Neural cell (in vitro differentiated cells): ENCODE data around the gene ADAMTS19. TPM values are rescaled to one million over a fixed set of nuclear protein-coding genes. Genes with fewer than 3 reads are reported as not detected.

Source experiments
- H2AFZ ChIP-seq: fragments of 200-600, 300-800 bp; sonication (generic), shearing (Covaris generic); 2 replicates; pipeline ENCODE4 v1.6.0; 2014; ENCODE audit warnings: low read depth, mild to moderate bottlenecking, antibody characterized with exemption, low read length, moderate library complexity
- H3F3A ChIP-seq: fragments of 200-600 bp; shearing (Covaris generic); 2 replicates; pipeline ENCODE4 v1.6.1; 2016; ENCODE audit warnings: mild to moderate bottlenecking, moderate library complexity, mixed read lengths, antibody characterized with exemption, low read length; ENCODE audit not compliant: insufficient read depth, poor library complexity, severe bottlenecking
- H3K27ac ChIP-seq: fragments of 200-600, 300-800 bp; sonication (generic), shearing (Covaris generic); 2 replicates; pipeline ENCODE4 v1.5.1; 2014; ENCODE audit warnings: mild to moderate bottlenecking, low read length, moderate library complexity
- H3K27me3 ChIP-seq: fragments of 300-800, 200-600 bp; sonication (generic), shearing (Covaris generic); 2 replicates; pipeline ENCODE4 v1.6.0; 2014; ENCODE audit warnings: mild to moderate bottlenecking, low read depth, low read length, moderate library complexity; ENCODE audit not compliant: insufficient read depth
- H3K36me3 ChIP-seq: fragments of 300-800, 200-600 bp; sonication (generic), shearing (Covaris generic); 2 replicates; pipeline ENCODE4 v1.5.1; 2014; ENCODE audit warnings: mild to moderate bottlenecking, antibody characterized with exemption, low read length, moderate library complexity; ENCODE audit not compliant: insufficient read depth
- H3K4me2 ChIP-seq: fragments of 300-800, 200-600 bp; sonication (generic), shearing (Covaris generic); 2 replicates; pipeline ENCODE4 v1.6.0; 2014; ENCODE audit warnings: mild to moderate bottlenecking, low read length
- H3K4me3 ChIP-seq: fragments of 300-800, 200-600 bp; sonication (generic), shearing (Covaris generic); 2 replicates; pipeline ENCODE4 v1.5.1; 2014; ENCODE audit warnings: mild to moderate bottlenecking, low read length, moderate library complexity
- H3K79me2 ChIP-seq: fragments of 200-600 bp; shearing (Covaris generic); replicated peaks from 2 replicates; pipeline ENCODE4 v1.6.0; 2014; ENCODE audit warnings: mild to moderate bottlenecking, low read length, moderate library complexity; ENCODE audit not compliant: insufficient read depth
- H3K9ac ChIP-seq: fragments of 300-800, 200-600 bp; sonication (generic), shearing (Covaris generic); 2 replicates; pipeline ENCODE4 v1.6.1; 2016; ENCODE audit warnings: mild to moderate bottlenecking, low read length, mixed read lengths
- H3K9me2 ChIP-seq: fragments of 200-600 bp; shearing (Covaris generic); 2 replicates; pipeline ENCODE4 v1.6.1; 2016; ENCODE audit warnings: mild to moderate bottlenecking, low read length, mixed read lengths; ENCODE audit not compliant: insufficient read depth
- H3K9me3 ChIP-seq: fragments of 200-600, 300-800 bp; sonication (generic), shearing (Covaris generic); 2 replicates; pipeline ENCODE4 v1.6.1; 2016; ENCODE audit warnings: mild to moderate bottlenecking, mixed run types, low read length, moderate library complexity, mixed read lengths
- H4K20me1 ChIP-seq: fragments of 200-600 bp; shearing (Covaris generic); 2 replicates; pipeline ENCODE4 v1.6.1; 2016; ENCODE audit warnings: mild to moderate bottlenecking, mixed run types; ENCODE audit not compliant: insufficient read depth
- EP300 ChIP-seq: fragments of 450-650 bp; conservative IDR thresholded peaks from 2 replicates; pipeline ENCODE4 v1.6.1; 2014; ENCODE audit warnings: antibody characterized with exemption, mild to moderate bottlenecking, moderate library complexity; ENCODE audit not compliant: poor library complexity, severe bottlenecking
- EZH2 ChIP-seq: fragments of 200-600, 300-800 bp; shearing (Covaris generic), sonication (generic); IDR thresholded peaks from 2 replicates; pipeline ENCODE4 v1.6.1; 2014; ENCODE audit warnings: antibody characterized with exemption, low read length, borderline replicate concordance, mild to moderate bottlenecking; ENCODE audit not compliant: insufficient read depth, poor library complexity, severe bottlenecking
- MXI1 ChIP-seq: fragments of 450-650 bp; conservative IDR thresholded peaks from 2 replicates; pipeline ENCODE4 v1.6.1; 2014; ENCODE audit warnings: antibody characterized with exemption, mild to moderate bottlenecking; ENCODE audit not compliant: poor library complexity, severe bottlenecking
- POLR2AphosphoS5 ChIP-seq: IDR thresholded peaks from 2 replicates; pipeline ENCODE4 v1.6.1; 2012
- RAD21 ChIP-seq: fragments of 450-650 bp; conservative IDR thresholded peaks from 2 replicates; pipeline ENCODE4 v1.6.1; 2014; ENCODE audit warnings: antibody characterized with exemption, mild to moderate bottlenecking, moderate library complexity
- SMC3 ChIP-seq: fragments of 450-650 bp; conservative IDR thresholded peaks from 2 replicates; pipeline ENCODE4 v1.6.1; 2014; ENCODE audit warnings: antibody characterized with exemption, mild to moderate bottlenecking, moderate library complexity; ENCODE audit not compliant: poor library complexity
- TAF1 ChIP-seq: IDR thresholded peaks from 2 replicates; pipeline ENCODE4 v1.6.1; 2012; ENCODE audit warnings: low read depth
- polyA minus RNA-seq: library from RNA; depleted of rRNA, polyadenylated mRNA; stranded (reverse); fragments of >200 nt; gene quantifications from 2 replicates; pipeline ENCODE4 v1.2.3, GENCODE V29; 2014
- polyA plus RNA-seq: library from polyadenylated mRNA; depleted of rRNA; stranded (reverse); fragments of >200 nt; gene quantifications from 2 replicates; pipeline ENCODE4 v1.2.3, GENCODE V29; 2014
- TF ChIP-seq, protein P1 (sequence below): IDR thresholded peaks from 2 replicates; pipeline ENCODE4 v1.6.1; 2012; ENCODE audit warnings: borderline replicate concordance

Gene ADAMTS19, protein sequence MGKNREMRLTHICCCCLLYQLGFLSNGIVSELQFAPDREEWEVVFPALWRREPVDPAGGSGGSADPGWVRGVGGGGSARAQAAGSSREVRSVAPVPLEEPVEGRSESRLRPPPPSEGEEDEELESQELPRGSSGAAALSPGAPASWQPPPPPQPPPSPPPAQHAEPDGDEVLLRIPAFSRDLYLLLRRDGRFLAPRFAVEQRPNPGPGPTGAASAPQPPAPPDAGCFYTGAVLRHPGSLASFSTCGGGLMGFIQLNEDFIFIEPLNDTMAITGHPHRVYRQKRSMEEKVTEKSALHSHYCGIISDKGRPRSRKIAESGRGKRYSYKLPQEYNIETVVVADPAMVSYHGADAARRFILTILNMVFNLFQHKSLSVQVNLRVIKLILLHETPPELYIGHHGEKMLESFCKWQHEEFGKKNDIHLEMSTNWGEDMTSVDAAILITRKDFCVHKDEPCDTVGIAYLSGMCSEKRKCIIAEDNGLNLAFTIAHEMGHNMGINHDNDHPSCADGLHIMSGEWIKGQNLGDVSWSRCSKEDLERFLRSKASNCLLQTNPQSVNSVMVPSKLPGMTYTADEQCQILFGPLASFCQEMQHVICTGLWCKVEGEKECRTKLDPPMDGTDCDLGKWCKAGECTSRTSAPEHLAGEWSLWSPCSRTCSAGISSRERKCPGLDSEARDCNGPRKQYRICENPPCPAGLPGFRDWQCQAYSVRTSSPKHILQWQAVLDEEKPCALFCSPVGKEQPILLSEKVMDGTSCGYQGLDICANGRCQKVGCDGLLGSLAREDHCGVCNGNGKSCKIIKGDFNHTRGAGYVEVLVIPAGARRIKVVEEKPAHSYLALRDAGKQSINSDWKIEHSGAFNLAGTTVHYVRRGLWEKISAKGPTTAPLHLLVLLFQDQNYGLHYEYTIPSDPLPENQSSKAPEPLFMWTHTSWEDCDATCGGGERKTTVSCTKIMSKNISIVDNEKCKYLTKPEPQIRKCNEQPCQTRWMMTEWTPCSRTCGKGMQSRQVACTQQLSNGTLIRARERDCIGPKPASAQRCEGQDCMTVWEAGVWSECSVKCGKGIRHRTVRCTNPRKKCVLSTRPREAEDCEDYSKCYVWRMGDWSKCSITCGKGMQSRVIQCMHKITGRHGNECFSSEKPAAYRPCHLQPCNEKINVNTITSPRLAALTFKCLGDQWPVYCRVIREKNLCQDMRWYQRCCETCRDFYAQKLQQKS
- polyA plus RNA-seq, result 0.12 and 1.4 TPM in 2 replicates
- 0.35 TPM in 1 of 2 replicates, not detected in the other for polyA minus RNA-seq

- Histone ChIP-seq H3K36me3 (no peaks in the 10 kb centered on the region), H3K27me3 (peaks cover 54% of the 10 kb centered on the region), H3K9me3 (no peaks in the 10 kb centered on the region), H3K79me2 (no peaks in the 10 kb centered on the region), H2AFZ (no peak within 1 kb of the TSS), H3K9ac (peak within 1 kb of the TSS; percentile 40), H3K27ac (no peak within 1 kb of the TSS), H3K4me3 (peak within 1 kb of the TSS; percentile 71), H3F3A (no peaks in the 10 kb centered on the region), H3K4me2 (peak within 1 kb of the TSS; percentile 79), H3K9me2 (no peaks in the 10 kb centered on the region), H4K20me1 (no peaks in the 10 kb centered on the region)
- TF ChIP-seq SMC3, result no peak
- TF ChIP-seq RAD21, result no peak
- TF ChIP-seq TAF1, result no peak
- peak; percentile 10 for TF ChIP-seq MXI1
- TF ChIP-seq, protein P1, sequence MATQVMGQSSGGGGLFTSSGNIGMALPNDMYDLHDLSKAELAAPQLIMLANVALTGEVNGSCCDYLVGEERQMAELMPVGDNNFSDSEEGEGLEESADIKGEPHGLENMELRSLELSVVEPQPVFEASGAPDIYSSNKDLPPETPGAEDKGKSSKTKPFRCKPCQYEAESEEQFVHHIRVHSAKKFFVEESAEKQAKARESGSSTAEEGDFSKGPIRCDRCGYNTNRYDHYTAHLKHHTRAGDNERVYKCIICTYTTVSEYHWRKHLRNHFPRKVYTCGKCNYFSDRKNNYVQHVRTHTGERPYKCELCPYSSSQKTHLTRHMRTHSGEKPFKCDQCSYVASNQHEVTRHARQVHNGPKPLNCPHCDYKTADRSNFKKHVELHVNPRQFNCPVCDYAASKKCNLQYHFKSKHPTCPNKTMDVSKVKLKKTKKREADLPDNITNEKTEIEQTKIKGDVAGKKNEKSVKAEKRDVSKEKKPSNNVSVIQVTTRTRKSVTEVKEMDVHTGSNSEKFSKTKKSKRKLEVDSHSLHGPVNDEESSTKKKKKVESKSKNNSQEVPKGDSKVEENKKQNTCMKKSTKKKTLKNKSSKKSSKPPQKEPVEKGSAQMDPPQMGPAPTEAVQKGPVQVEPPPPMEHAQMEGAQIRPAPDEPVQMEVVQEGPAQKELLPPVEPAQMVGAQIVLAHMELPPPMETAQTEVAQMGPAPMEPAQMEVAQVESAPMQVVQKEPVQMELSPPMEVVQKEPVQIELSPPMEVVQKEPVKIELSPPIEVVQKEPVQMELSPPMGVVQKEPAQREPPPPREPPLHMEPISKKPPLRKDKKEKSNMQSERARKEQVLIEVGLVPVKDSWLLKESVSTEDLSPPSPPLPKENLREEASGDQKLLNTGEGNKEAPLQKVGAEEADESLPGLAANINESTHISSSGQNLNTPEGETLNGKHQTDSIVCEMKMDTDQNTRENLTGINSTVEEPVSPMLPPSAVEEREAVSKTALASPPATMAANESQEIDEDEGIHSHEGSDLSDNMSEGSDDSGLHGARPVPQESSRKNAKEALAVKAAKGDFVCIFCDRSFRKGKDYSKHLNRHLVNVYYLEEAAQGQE, result no peak
- no peak for TF ChIP-seq EP300
These were observed at the start of gene ADAMTS19 for GRCh38 chr5:129459777-129460671. TSS of gene ADAMTS19 (plus strand) at chr5:129460298. CDS start at chr5:129460392, 94 bp downstream.

- Histone ChIP-seq H3K79me2 (no peaks in the 10 kb centered on the region), H3K9me3 (no peaks in the 10 kb centered on the region), H3K36me3 (no peaks in the 10 kb centered on the region), H3K27me3 (no peaks in the 10 kb centered on the region), H2AFZ (no peak overlapping the region), H4K20me1 (no peaks in the 10 kb centered on the region), H3K4me3 (peak overlapping the region; percentile 38), H3K9ac (no peak overlapping the region), H3F3A (no peaks in the 10 kb centered on the region), H3K27ac (peak overlapping the region; percentile 60), H3K4me2 (peak overlapping the region; percentile 32), H3K9me2 (no peaks in the 10 kb centered on the region)
- no peak for TF ChIP-seq EZH2
- TF ChIP-seq RAD21, result peak; percentile 14
- peak; percentile 96 for TF ChIP-seq EP300
- TF ChIP-seq, protein P1, result peak; percentile 16
- TF ChIP-seq SMC3, result no peak
- peak; percentile 76 for TF ChIP-seq POLR2AphosphoS5
These were observed 49.6 kb upstream of the ADAMTS19 start for GRCh38 chr5:129410488-129410887.
